Erythroblast (primary cell): Measurements from ENCODE around the gene CHMP4A.

Experiments used
- DNase-seq, 2 experiments: peaks; one replicate each; lab custom pipeline; 2025; lab: John Stamatoyannopoulos, UW
- GATA1 ChIP-seq: IDR thresholded peaks from 2 replicates; pipeline ENCODE4 v1.6.1; 2011; ENCODE audit warnings: low read depth, mild to moderate bottlenecking, control low read depth, low read length, moderate library complexity
- POLR2A ChIP-seq: IDR thresholded peaks from 2 replicates; pipeline ENCODE4 v1.6.1; 2011; ENCODE audit warnings: mild to moderate bottlenecking, low read length

The CHMP4A gene

GRCh38 chr14:24212924-24213865, at the start of gene CHMP4A:
Gene CHMP4A, minus strand, starts transcription at chr14:24213488. Its CDS starts 49 bp downstream, at chr14:24213439.
- peak; percentile 97 to 98 for DNase-seq
- TF ChIP-seq POLR2A (peak; percentile 99), GATA1 (no peak)

GRCh38 chr14:24261969-24262327, 48.7 kb upstream of the CHMP4A start:
- DNase-seq, result no peak
- TF ChIP-seq GATA1, result no peak
- no peak for TF ChIP-seq POLR2A

GRCh38 chr14:24261256-24261968, 48.1 kb upstream of the CHMP4A start:
- TF ChIP-seq POLR2A (no peak), GATA1 (no peak)

GRCh38 chr14:24260780-24261157, 47.5 kb upstream of the CHMP4A start:
- no peak for DNase-seq
- TF ChIP-seq POLR2A (no peak), GATA1 (no peak)

More at GRCh38 chr14:24261256-24261968, 48.1 kb upstream of the CHMP4A start:
- no peak for DNase-seq

GRCh38 chr14:24260026-24260779, 46.9 kb upstream of the CHMP4A start:
- DNase-seq, result peak; percentile 41 to 54

GRCh38 chr14:24259282-24260025, 46.2 kb upstream of the CHMP4A start:
- no peak for DNase-seq
- TF ChIP-seq POLR2A (no peak), GATA1 (no peak)

More at GRCh38 chr14:24260026-24260779, 46.9 kb upstream of the CHMP4A start:
- TF ChIP-seq GATA1 (no peak), POLR2A (no peak)

GRCh38 chr14:24258548-24259265, 45.4 kb upstream of the CHMP4A start:
- DNase-seq, result no peak
- TF ChIP-seq GATA1 (no peak), POLR2A (no peak)

- no peak for DNase-seq
- TF ChIP-seq GATA1 (no peak), POLR2A (no peak)
These were observed 44.8 kb upstream of the CHMP4A start for GRCh38 chr14:24258119-24258518.

GRCh38 chr14:24256960-24257359, 43.7 kb upstream of the CHMP4A start:
- TF ChIP-seq GATA1 (no peak), POLR2A (no peak)
- DNase-seq, result peak in 1 of 2 experiments; percentile 53

GRCh38 chr14:24255931-24256711, 42.8 kb upstream of the CHMP4A start:
- DNase-seq, result peak; percentile 89 to 95
- TF ChIP-seq GATA1, result peak; percentile 77
- no peak for TF ChIP-seq POLR2A

- TF ChIP-seq GATA1, result no peak
- DNase-seq, result no peak
These were observed 42.1 kb upstream of the CHMP4A start for GRCh38 chr14:24255438-24255837.
